ES-I3 (cell line): ENCODE measurements around the gene PALM.

Source experiments
- H3K36me3 ChIP-seq: 2 replicates; pipeline ENCODE4 v1.6.1; 2013; ENCODE audit warnings: mild to moderate bottlenecking, low read length, control low read depth, moderate library complexity; ENCODE audit not compliant: insufficient read depth
- H3K4me1 ChIP-seq: 2 replicates; pipeline ENCODE4 v1.6.1; 2013; ENCODE audit warnings: mild to moderate bottlenecking, control low read depth, low read length; ENCODE audit not compliant: insufficient read depth
- H3K9ac ChIP-seq: 2 replicates; pipeline ENCODE4 v1.6.1; 2013; ENCODE audit warnings: low read depth, mild to moderate bottlenecking, low read length, moderate library complexity
- H3K9me3 ChIP-seq: 2 replicates; pipeline ENCODE4 v1.6.1; 2013; ENCODE audit warnings: mild to moderate bottlenecking, low read length, moderate library complexity; ENCODE audit not compliant: control insufficient read depth, insufficient read depth

Gene PALM

DNA sequence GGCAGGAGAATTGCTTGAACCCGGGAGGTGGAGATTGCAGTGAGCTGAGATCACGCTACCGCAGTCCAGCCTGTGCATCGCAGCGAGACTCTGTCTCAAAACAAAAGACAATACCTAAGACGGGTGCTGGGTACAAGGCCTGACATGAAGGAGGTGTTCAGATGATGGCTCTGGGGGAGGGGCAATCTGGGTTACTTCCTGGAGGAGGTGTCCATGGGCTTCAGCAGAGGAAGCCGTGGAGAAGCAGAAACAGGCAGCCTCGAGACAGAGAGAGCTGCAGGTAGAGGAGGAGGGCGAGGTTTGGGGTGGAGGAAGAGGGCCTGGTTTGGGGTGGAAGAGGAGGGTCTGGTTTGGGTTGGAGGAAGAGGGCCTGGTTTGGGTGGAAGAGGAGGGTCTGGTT, 45.8 kb downstream of the PALM start:
- Histone ChIP-seq H3K4me1 (peaks cover 5% of the 10 kb centered on the region; the same call in 1 of the 2 replicates), H3K9me3 (peaks cover 3% of the 10 kb centered on the region), H3K9ac (no peak overlapping the region), H3K36me3 (no peaks in the 10 kb centered on the region)

GRCh38 chr19:755063-755462, 46.3 kb downstream of the PALM start:
- Histone ChIP-seq H3K36me3 (no peaks in the 10 kb centered on the region), H3K9ac (no peak overlapping the region), H3K4me1 (peaks cover 5% of the 10 kb centered on the region; the same call in 1 of the 2 replicates), H3K9me3 (peaks cover 3% of the 10 kb centered on the region)

DNA sequence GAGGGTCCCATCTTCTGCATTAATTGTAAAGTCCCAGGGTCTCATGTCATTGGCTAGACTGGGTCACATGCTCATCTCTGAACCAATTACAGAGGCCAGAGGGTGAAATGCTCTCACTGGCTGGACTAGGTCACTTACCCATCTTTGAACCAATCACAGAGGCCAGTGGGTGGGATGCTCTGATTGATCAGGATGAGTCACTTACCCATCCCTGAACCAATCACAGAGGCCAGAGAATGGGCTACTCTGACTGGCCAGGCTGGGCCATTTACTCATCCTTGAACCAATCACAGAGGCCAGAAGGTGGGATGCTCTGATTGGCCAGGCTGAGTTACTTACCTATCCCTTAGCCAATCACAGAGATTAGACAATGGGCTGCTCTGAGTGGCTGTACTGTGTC, 47.5 kb downstream of the PALM start:
- Histone ChIP-seq H3K9me3 (peaks cover 3% of the 10 kb centered on the region), H3K36me3 (no peaks in the 10 kb centered on the region), H3K9ac (no peak overlapping the region), H3K4me1 (peaks cover 5% of the 10 kb centered on the region; the same call in 1 of the 2 replicates)

- H3K9me3 ChIP-seq, result peaks cover 3% of the 10 kb centered on the region
- H3K36me3 ChIP-seq, result no peaks in the 10 kb centered on the region
- H3K4me1 ChIP-seq, result peaks cover 5% of the 10 kb centered on the region; the same call in 1 of the 2 replicates
- no peak overlapping the region for H3K9ac ChIP-seq
Measured at GRCh38 chr19:756821-757688, 48.3 kb downstream of the PALM start.

- H3K4me1 ChIP-seq, result peaks cover under 1% of the 10 kb centered on the region; the same call in 1 of the 2 replicates
- H3K9me3 ChIP-seq, result peaks cover 3% of the 10 kb centered on the region
- no peaks in the 10 kb centered on the region for H3K36me3 ChIP-seq
Measured at GRCh38 chr19:757811-758668, 49.3 kb downstream of the PALM start.

GRCh38 chr19:763181-763580, 54.4 kb downstream of the PALM start:
- no peaks in the 10 kb centered on the region for H3K4me1 ChIP-seq
- peaks cover under 1% of the 10 kb centered on the region; the same call in 1 of the 2 replicates for H3K9me3 ChIP-seq
- no peaks in the 10 kb centered on the region for H3K36me3 ChIP-seq
- no peak overlapping the region for H3K9ac ChIP-seq

More at GRCh38 chr19:757811-758668, 49.3 kb downstream of the PALM start:
- no peak overlapping the region for H3K9ac ChIP-seq

GRCh38 chr19:763869-764268, 55.1 kb downstream of the PALM start:
- no peaks in the 10 kb centered on the region for H3K4me1 ChIP-seq
- H3K9ac ChIP-seq, result no peak overlapping the region
- H3K36me3 ChIP-seq, result no peaks in the 10 kb centered on the region
- H3K9me3 ChIP-seq, result no peaks in the 10 kb centered on the region

DNA sequence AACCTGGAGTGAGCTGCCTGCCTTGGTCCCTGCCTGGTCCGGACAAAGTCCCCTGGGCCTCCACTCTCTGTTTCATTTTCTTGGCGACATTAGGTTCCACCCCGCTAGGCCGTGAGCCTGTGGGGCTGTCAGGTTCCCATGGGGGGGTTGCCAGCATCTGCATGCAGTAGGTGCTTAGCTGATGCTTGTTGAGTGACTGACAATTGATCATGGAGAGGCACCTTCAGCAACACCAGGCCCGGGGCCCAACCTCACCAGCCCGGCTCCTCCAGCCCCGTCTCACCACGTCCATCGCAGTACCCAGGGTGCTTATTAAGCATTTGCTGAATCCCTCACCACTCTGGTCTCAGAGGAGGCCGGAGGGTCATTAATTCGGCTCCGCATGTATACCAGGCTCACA, 55.6 kb downstream of the PALM start:
- H3K9ac ChIP-seq, result no peak overlapping the region
- no peaks in the 10 kb centered on the region for H3K36me3 ChIP-seq
- no peaks in the 10 kb centered on the region for H3K4me1 ChIP-seq
- no peaks in the 10 kb centered on the region for H3K9me3 ChIP-seq

DNA sequence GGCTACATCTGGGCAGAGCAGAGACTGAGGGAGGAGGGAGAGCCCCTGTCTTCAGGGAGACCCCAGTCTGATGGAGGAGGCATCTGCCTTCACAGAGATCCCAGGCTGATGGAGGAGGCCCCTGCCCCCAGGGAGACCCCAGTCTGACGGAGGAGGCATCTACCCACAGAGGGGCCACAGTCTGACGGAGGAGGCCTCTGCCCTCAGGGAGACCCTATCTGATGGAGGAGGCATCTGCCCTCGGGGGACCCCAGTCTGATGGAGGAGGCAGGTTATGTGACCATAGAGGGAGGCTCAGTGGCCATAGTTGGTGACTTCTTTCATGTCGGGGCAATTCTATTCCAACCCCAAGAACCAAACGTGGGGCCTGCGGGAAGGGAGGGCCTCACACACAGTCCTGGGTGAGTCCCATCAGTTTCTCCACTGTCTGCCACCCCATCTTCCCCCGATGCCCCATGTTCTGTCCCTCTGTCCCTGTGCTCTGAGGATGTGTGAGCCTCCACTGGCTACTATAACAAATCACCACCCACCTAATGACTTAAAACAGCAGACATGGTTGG, 56.5 kb downstream of the PALM start:
- Histone ChIP-seq H3K4me1 (no peaks in the 10 kb centered on the region), H3K36me3 (no peaks in the 10 kb centered on the region), H3K9ac (no peak overlapping the region), H3K9me3 (no peaks in the 10 kb centered on the region)

- no peaks in the 10 kb centered on the region for H3K9me3 ChIP-seq
- no peak overlapping the region for H3K9ac ChIP-seq
- H3K4me1 ChIP-seq, result 0 out of 2 replicates have a peak, but pooled peaks cover 2% of the 10 kb centered on the region
- no peaks in the 10 kb centered on the region for H3K36me3 ChIP-seq
Measured at GRCh38 chr19:768424-768823, 59.7 kb downstream of the PALM start.

DNA sequence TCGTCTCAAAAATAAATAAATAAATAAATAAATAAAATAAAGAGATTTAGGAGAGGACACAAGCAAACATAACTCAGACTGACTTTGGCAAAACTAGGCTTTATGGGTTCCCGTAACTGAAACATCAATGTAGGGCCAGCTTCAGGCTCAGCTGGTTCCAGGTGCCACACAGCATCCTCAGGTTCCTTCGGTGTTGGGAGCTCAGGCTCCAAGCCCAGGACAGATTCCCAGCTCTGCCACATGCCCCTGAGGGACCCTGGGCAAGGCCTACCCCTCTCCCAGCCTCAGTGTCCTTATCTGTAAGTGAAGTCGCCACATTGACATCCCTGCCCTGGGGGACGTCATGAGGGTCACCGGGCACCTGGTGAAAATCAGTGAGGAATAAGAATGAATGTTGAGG, 60.9 kb downstream of the PALM start:
- H3K9me3 ChIP-seq, result no peaks in the 10 kb centered on the region
- no peaks in the 10 kb centered on the region for H3K36me3 ChIP-seq
- 0 out of 2 replicates have a peak, but pooled peaks cover 2% of the 10 kb centered on the region for H3K4me1 ChIP-seq
- H3K9ac ChIP-seq, result no peak overlapping the region

GRCh38 chr19:771332-771785, 62.6 kb downstream of the PALM start:
- no peaks in the 10 kb centered on the region for H3K9me3 ChIP-seq

DNA sequence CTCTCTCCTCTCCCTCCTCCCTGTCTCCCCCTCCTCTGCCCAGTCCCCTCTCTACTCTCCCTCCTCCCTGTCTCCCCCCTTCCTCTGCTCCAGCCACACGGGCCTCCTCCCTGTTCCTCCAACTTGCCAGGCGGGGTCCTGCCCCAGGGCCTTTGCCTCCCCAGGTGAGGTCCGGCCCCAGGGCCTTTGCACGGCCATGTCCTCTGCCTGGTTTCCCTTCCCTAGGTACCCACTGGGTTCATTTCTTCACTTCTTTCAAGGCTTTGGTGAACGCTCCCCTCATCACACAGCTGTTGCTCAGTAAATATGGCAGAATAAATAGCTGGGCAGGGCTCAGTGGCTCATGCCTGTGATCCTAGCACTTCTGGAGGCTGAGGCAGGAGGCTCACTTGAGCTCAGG, 63.3 kb downstream of the PALM start:
- H3K9ac ChIP-seq, result no peak overlapping the region
- H3K9me3 ChIP-seq, result no peaks in the 10 kb centered on the region
- 0 out of 2 replicates have a peak, but pooled peaks cover 2% of the 10 kb centered on the region for H3K4me1 ChIP-seq
- no peaks in the 10 kb centered on the region for H3K36me3 ChIP-seq

More at GRCh38 chr19:771332-771785, 62.6 kb downstream of the PALM start:
- Histone ChIP-seq H3K9ac (no peak overlapping the region), H3K36me3 (no peaks in the 10 kb centered on the region), H3K4me1 (0 out of 2 replicates have a peak, but pooled peaks cover 2% of the 10 kb centered on the region)
